Naive thymus-derived CD4-positive, alpha-beta T cell (primary cell): Measurements from ENCODE around the gene ARHGEF17. TPM values are rescaled to one million over a fixed set of nuclear protein-coding genes. Genes with fewer than 3 reads are reported as not detected.

ENCODE experiments used
- ATAC-seq: fragments of 150-1000 bp; cut with Tn5 transposase; 2 replicates; pipeline ENCODE4 v1.10.0; 2021; ENCODE audit warnings: mild to moderate bottlenecking, moderate library complexity
- CTCF ChIA-PET: fragments of 350-600 bp; sonication (Branson Sonifier 250); formaldehyde crosslinking; loops from one replicate; lab custom pipeline; 2021; ENCODE audit warnings: antibody characterized with exemption; lab: Charles Lee
- POLR2A ChIA-PET: fragments of 350-600 bp; sonication (Branson Sonifier 250); formaldehyde crosslinking; loops from one replicate; lab custom pipeline; 2021; ENCODE audit warnings: antibody characterized with exemption, inconsistent platforms; lab: Charles Lee
- DNase-seq, 9 donors: peaks; one replicate each; pipeline versions ENCODE4 v3.0.0 to v3.0.0-alpha.2; 2020 to 2022; ENCODE audit warnings: mixed read lengths in 1 of 9
- H3K27ac ChIP-seq: one replicate; pipeline ENCODE4 v1.7.0; 2013; ENCODE audit warnings: mild to moderate bottlenecking, low read depth, low read length, moderate library complexity
- H3K27me3 ChIP-seq, 2 donors: one replicate each; pipeline ENCODE4 v1.7.0; 2013; ENCODE audit warnings: low read length in 2 of 2, mild to moderate bottlenecking in 2 of 2, moderate library complexity in 2 of 2; ENCODE audit not compliant: control insufficient read depth in 2 of 2, insufficient read depth in 2 of 2
- H3K36me3 ChIP-seq, 3 experiments: 1 replicate in 2 of 3; 2 replicates in 1 of 3; pipeline ENCODE4 v1.7.0; 2013; ENCODE audit warnings: low read length in 3 of 3, mild to moderate bottlenecking in 3 of 3, moderate library complexity in 1 of 3; ENCODE audit not compliant: insufficient read depth in 3 of 3, control insufficient read depth in 2 of 3
- H3K4me1 ChIP-seq, 2 donors: one replicate each; pipeline ENCODE4 v1.7.0; 2013; ENCODE audit warnings: low read length in 2 of 2, mild to moderate bottlenecking in 2 of 2, moderate library complexity in 1 of 2; ENCODE audit not compliant: control insufficient read depth in 2 of 2, insufficient read depth in 2 of 2
- H3K4me3 ChIP-seq: 2 replicates; pipeline ENCODE4 v1.7.0; 2013; ENCODE audit warnings: mild to moderate bottlenecking, low read length
- H3K9me3 ChIP-seq, 3 experiments: 1 replicate in 2 of 3; 2 replicates in 1 of 3; pipeline ENCODE4 v1.7.0; 2013; ENCODE audit warnings: low read length in 3 of 3; ENCODE audit not compliant: control insufficient read depth in 2 of 3
- H3K27ac Mint-ChIP-seq, 9 donors: one replicate each; pipeline ENCODE4 v1.8.0; 2020 to 2022; ENCODE audit warnings: mixed read lengths in 9 of 9, mild to moderate bottlenecking in 8 of 9, moderate library complexity in 5 of 9, inconsistent platforms in 2 of 9
- H3K27me3 Mint-ChIP-seq, 5 donors: one replicate each; pipeline ENCODE4 v1.8.0; 2021 to 2022; ENCODE audit warnings: mixed read lengths in 5 of 5, mild to moderate bottlenecking in 1 of 5
- H3K36me3 Mint-ChIP-seq, 5 donors: one replicate each; pipeline ENCODE4 v1.8.0; 2020 to 2022; ENCODE audit warnings: mixed read lengths in 5 of 5, mild to moderate bottlenecking in 3 of 5, inconsistent platforms in 1 of 5
- H3K4me1 Mint-ChIP-seq, 7 donors: one replicate each; pipeline ENCODE4 v1.8.0; 2020 to 2022; ENCODE audit warnings: mixed read lengths in 7 of 7, mild to moderate bottlenecking in 3 of 7, inconsistent platforms in 1 of 7
- H3K4me3 Mint-ChIP-seq, 10 donors: one replicate each; pipeline ENCODE4 v1.8.0; 2020 to 2022; ENCODE audit warnings: mild to moderate bottlenecking in 10 of 10, mixed read lengths in 10 of 10, moderate library complexity in 6 of 10, inconsistent platforms in 2 of 10
- H3K9me3 Mint-ChIP-seq, 11 donors: one replicate each; pipeline ENCODE4 v1.8.0; 2020 to 2022; ENCODE audit warnings: mixed read lengths in 11 of 11, mild to moderate bottlenecking in 4 of 11, inconsistent platforms in 1 of 11, moderate library complexity in 1 of 11
- intact Hi-C, 2 donors: fragments of 100-400 bp; cut with micrococcal nuclease; formaldehyde crosslinking; loops; one replicate each; pipeline ENCODE4 v1.15.1; 2023
- polyA plus RNA-seq, 2 donors: library from polyadenylated mRNA; unstranded; fragments of 300-500 nt; fragmentation: Illumina TruSeq; gene quantifications; one replicate each; pipeline ENCODE4 v1.2.3, GENCODE V29; 2021
- total RNA-seq, 6 experiments: library from RNA in 5 of 6; stranded (reverse) in 5 of 6; gene quantifications; 1 replicate in 5 of 6; 2 replicates in 1 of 6; pipeline ENCODE4 v1.2.3 and lab custom pipeline; 2021 to 2026

ARHGEF17 gene
- total and polyA plus RNA-seq, 7 experiments from 2014 or later = 0.11 to 1.1 (median 0.98) TPM; not detected in 4

- peak in 1 of 9 donors; percentile 12 for DNase-seq
- no peak overlapping the region for H3K4me3 ChIP-seq
- Mint-ChIP-seq H3K36me3 (peaks cover 0 to 4% (median 0%) of the 10 kb centered on the region in 5 donors), H3K9me3 (peaks cover 0 to 1% (median 0%) of the 10 kb centered on the region in 11 donors), H3K27ac (peak overlapping the region in 1 of 9 donors; percentile 38), H3K27me3 (no peaks in the 10 kb centered on the region), H3K4me1 (peaks cover 0 to 8% (median 0%) of the 10 kb centered on the region in 7 donors), H3K4me3 (no peak overlapping the region)
- H3K9me3 ChIP-seq = no peaks in the 10 kb centered on the region
- peaks cover 0 to 35% (median 3%) of the 10 kb centered on the region in 3 experiments for H3K36me3 ChIP-seq
- no peaks in the 10 kb centered on the region for H3K4me1 ChIP-seq
- ATAC-seq = no peak
- no peak overlapping the region for H3K27ac ChIP-seq
- no peaks in the 10 kb centered on the region for H3K27me3 ChIP-seq
- CTCF ChIA-PET = interaction anchor here (1.1 to 16.0 kb wide), 2 partner anchors 44 to 265 kb away, joined by 3 to 205 read pairs; no protein-coding TSS in a partner anchor
- intact Hi-C loops = no loop called here
- POLR2A ChIA-PET = interaction anchor here (1.2 kb wide), 1 partner anchor 45 kb away, joined by 3 read pairs; no protein-coding TSS in a partner anchor
Observed at GRCh38 chr11:73395297-73396208, 87.5 kb downstream of the ARHGEF17 start.

DNA sequence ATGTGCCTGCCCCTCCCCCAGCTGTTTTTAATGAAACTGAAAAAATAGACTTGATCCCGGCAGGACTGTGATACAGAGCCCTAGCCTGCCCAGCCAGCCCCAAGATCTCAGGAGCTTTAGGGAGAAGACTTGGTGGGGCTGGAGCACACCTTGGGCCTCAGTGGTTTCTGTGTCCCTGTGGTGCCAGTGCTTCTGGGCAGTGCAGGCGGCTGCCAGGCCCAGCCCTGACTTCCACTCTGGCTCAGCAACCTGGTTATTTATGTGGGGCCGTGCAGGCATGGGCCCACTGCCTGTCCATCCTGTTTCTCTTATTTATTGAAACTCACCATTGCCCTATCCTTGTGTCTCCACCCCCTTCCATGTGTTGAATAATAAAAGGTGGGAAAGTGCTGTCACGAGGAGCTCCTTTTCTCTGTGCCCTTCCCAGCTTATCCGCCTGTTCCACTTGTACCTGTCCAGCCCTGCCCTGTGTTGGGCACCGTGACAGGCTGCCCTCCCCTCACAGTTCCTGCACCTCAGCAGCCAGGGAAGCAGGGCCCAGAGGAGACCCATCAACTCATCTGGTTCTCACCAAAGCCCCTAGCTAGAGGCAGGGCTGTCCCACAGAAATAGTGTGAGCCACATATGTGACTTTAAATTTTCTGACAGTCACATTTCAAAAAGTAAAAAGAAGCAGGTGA, 88.3 kb downstream of the ARHGEF17 start:
- no peak for ATAC-seq
- H3K36me3 ChIP-seq = peaks cover 0 to 35% (median 3%) of the 10 kb centered on the region in 3 experiments
- Mint-ChIP-seq H3K4me1 (peaks cover 0 to 8% (median 0%) of the 10 kb centered on the region in 7 donors), H3K36me3 (peaks cover 0 to 6% (median 0%) of the 10 kb centered on the region in 5 donors), H3K27ac (peak overlapping the region in 3 of 9 donors; percentile 26 to 70 (median 60)), H3K4me3 (no peak overlapping the region), H3K27me3 (no peaks in the 10 kb centered on the region), H3K9me3 (peaks cover 0 to 1% (median 0%) of the 10 kb centered on the region in 11 donors)
- H3K27me3 ChIP-seq = no peaks in the 10 kb centered on the region
- H3K9me3 ChIP-seq = no peaks in the 10 kb centered on the region
- ChIA-PET CTCF (interaction anchor here (1.1 to 16.0 kb wide), 3 partner anchors 31 to 264 kb away, joined by 3 to 205 read pairs (median 4); no protein-coding TSS in a partner anchor), POLR2A (interaction anchor here (0.6 to 1.7 kb wide), 3 partner anchors 8 to 223 kb away, joined by 3 read pairs; no protein-coding TSS in a partner anchor)
- H3K4me3 ChIP-seq = no peak overlapping the region
- intact Hi-C loops = no loop called here
- H3K27ac ChIP-seq = no peak overlapping the region
- DNase-seq = no peak
- no peaks in the 10 kb centered on the region for H3K4me1 ChIP-seq

DNA sequence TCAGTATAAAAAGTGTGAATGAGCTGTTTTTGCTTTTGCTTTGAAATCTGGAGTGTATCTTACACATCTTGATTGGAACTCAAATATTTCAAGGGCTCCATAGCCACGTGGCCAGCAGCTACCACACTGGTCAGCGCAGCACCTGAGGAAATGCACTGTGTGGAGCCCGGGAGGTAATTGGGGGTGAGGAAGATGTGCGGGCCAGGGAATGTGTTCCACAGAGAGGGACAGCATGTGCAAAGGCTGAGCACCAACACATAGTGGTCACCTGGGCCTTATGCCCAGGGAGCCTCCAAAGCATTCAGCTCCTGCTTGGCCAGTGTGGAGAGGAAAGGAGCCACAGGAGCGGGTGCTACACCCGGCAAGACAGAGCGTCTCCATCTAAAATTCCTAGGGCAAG, 88.9 kb downstream of the ARHGEF17 start:
- CTCF ChIA-PET = interaction anchor here (0.6 to 16.0 kb wide), 4 partner anchors 32 to 264 kb away, joined by 3 to 205 read pairs (median 5); no protein-coding TSS in a partner anchor
- H3K4me1 ChIP-seq = no peaks in the 10 kb centered on the region
- H3K9me3 ChIP-seq = no peaks in the 10 kb centered on the region
- H3K36me3 ChIP-seq = peaks cover 0 to 35% (median 3%) of the 10 kb centered on the region in 3 experiments
- Mint-ChIP-seq H3K36me3 (peaks cover 0 to 6% (median 0%) of the 10 kb centered on the region in 5 donors), H3K9me3 (peaks cover 0 to 1% (median 0%) of the 10 kb centered on the region in 11 donors), H3K4me1 (peaks cover 0 to 8% (median 0%) of the 10 kb centered on the region in 7 donors), H3K27me3 (no peaks in the 10 kb centered on the region), H3K27ac (peak overlapping the region in 3 of 9 donors; percentile 10 to 59 (median 59)), H3K4me3 (no peak overlapping the region)
- DNase-seq = peak in 1 of 9 donors; percentile 8
- H3K4me3 ChIP-seq = no peak overlapping the region
- intact Hi-C loops = no loop called here
- no peak for ATAC-seq
- POLR2A ChIA-PET = interaction anchor here (0.6 to 1.7 kb wide), 3 partner anchors 9 to 222 kb away, joined by 3 read pairs; no protein-coding TSS in a partner anchor
- H3K27me3 ChIP-seq = no peaks in the 10 kb centered on the region
- no peak overlapping the region for H3K27ac ChIP-seq

- ChIA-PET CTCF (interaction anchor here (0.6 to 16.0 kb wide), 3 partner anchors 32 to 191 kb away, joined by 4 to 205 read pairs (median 6); no protein-coding TSS in a partner anchor), POLR2A (interaction anchor here (0.7 to 1.7 kb wide), 2 partner anchors 9 to 23 kb away, joined by 3 read pairs; no protein-coding TSS in a partner anchor)
- intact Hi-C loops = no loop called here
- H3K4me1 Mint-ChIP-seq = peaks cover 0 to 8% (median 0%) of the 10 kb centered on the region in 7 donors
- H3K9me3 ChIP-seq = no peaks in the 10 kb centered on the region
- no peaks in the 10 kb centered on the region for H3K4me1 ChIP-seq
- no peak overlapping the region for H3K4me3 ChIP-seq
- no peaks in the 10 kb centered on the region for H3K27me3 ChIP-seq
- peaks cover 0 to 34% (median 3%) of the 10 kb centered on the region in 3 experiments for H3K36me3 ChIP-seq
- H3K4me3 Mint-ChIP-seq = no peak overlapping the region
- no peak for ATAC-seq
- peaks cover 0 to 1% (median 0%) of the 10 kb centered on the region in 11 donors for H3K9me3 Mint-ChIP-seq
- H3K27me3 Mint-ChIP-seq = no peaks in the 10 kb centered on the region
- peak overlapping the region in 5 of 9 donors; percentile 5 to 67 (median 59) for H3K27ac Mint-ChIP-seq
- DNase-seq = peak in 1 of 9 donors; percentile 9
- H3K36me3 Mint-ChIP-seq = peaks cover 0 to 6% (median 0%) of the 10 kb centered on the region in 5 donors
- H3K27ac ChIP-seq = no peak overlapping the region
Observed at GRCh38 chr11:73397468-73398131, 89.5 kb downstream of the ARHGEF17 start.

DNA sequence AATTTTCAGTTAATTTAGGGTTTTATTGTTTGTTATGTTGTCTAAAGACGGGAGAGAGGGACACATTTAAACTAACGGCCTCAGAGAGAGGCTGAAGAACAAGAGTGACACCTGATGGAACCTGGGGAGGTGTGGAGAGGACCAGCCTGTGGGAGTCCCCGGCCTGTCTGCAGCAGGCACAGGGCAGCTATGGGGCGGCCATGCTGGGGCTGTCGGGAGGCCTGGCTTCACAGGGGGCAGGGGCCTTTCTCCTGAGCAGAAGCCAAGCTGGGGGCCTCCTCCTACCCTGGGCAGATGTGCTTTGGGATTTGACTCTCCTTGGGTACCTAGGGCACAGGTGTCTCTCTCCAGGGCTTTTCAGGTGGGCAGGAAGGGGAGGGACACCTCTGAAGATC, 90.1 kb downstream of the ARHGEF17 start:
- Mint-ChIP-seq H3K36me3 (peaks cover 0 to 6% (median 0%) of the 10 kb centered on the region in 5 donors), H3K4me3 (no peak overlapping the region), H3K27ac (peak overlapping the region in 2 of 9 donors; percentile 5 to 48), H3K4me1 (peaks cover 0 to 9% (median 0%) of the 10 kb centered on the region in 7 donors), H3K27me3 (no peaks in the 10 kb centered on the region), H3K9me3 (peaks cover 0 to 1% (median 0%) of the 10 kb centered on the region in 11 donors)
- Histone ChIP-seq H3K36me3 (peaks cover 0 to 30% (median 3%) of the 10 kb centered on the region in 3 experiments), H3K9me3 (no peaks in the 10 kb centered on the region), H3K27ac (no peak overlapping the region), H3K27me3 (no peaks in the 10 kb centered on the region), H3K4me1 (no peaks in the 10 kb centered on the region), H3K4me3 (no peak overlapping the region)
- CTCF ChIA-PET = interaction anchor here (16.0 kb wide), 1 partner anchor 46 kb away, joined by 205 read pairs; no protein-coding TSS in a partner anchor
- POLR2A ChIA-PET = interaction anchor here (1.7 kb wide), 1 partner anchor 10 kb away, joined by 3 read pairs; no protein-coding TSS in a partner anchor
- DNase-seq = no peak
- no peak for ATAC-seq
- intact Hi-C loops = no loop called here
